Cardiac fibroblast (primary cell): ENCODE results near the gene DIP2C.
A peak's percentile ranks its signal among the peaks of the same experiment; 100 is the strongest.
"Not testable (repeated sequence)": the region's sequence is repeated elsewhere in the genome, so short reads cannot be mapped to it uniquely, and the experiment has no call there.

Source experiments
- DNase-seq, 2 donors: peaks; one replicate each; pipeline versions ENCODE4 v3.0.0 to v3.0.0-alpha.2; 2010; ENCODE audit warnings: low read depth in 2 of 2
- H3K4me3 ChIP-seq, 2 donors: replicated peaks in 1 of 2; 1 replicate in 1 of 2; 2 replicates in 1 of 2; pipeline ENCODE4 v1.5.1; 2011; ENCODE audit warnings: low read depth in 2 of 2, low read length in 2 of 2, mild to moderate bottlenecking in 2 of 2, moderate library complexity in 1 of 2
- CTCF ChIP-seq: IDR thresholded peaks from one replicate; pipeline ENCODE4 v1.5.1; 2011; ENCODE audit warnings: low read depth, mild to moderate bottlenecking, low read length, inconsistent platforms

The DIP2C gene

GRCh38 chr10:617471-617870, 72.0 kb downstream of the DIP2C start:
- DNase-seq = no peak
- no peak overlapping the region for H3K4me3 ChIP-seq
- TF ChIP-seq CTCF = no peak

- no peak for TF ChIP-seq CTCF
- H3K4me3 ChIP-seq = no peak overlapping the region
- peak; percentile 64 to 70 for DNase-seq
These were observed 73.8 kb downstream of the DIP2C start for GRCh38 chr10:615583-616152.

- no peak for DNase-seq
- no peak for TF ChIP-seq CTCF
- no peak overlapping the region for H3K4me3 ChIP-seq
These were observed 74.5 kb downstream of the DIP2C start for GRCh38 chr10:614790-615582.

GRCh38 chr10:614139-614711, 75.2 kb downstream of the DIP2C start:
- H3K4me3 ChIP-seq = no peak overlapping the region
- TF ChIP-seq CTCF = no peak
- DNase-seq = no peak

- no peak for DNase-seq
- H3K4me3 ChIP-seq = no peak overlapping the region
- TF ChIP-seq CTCF = no peak
These were observed 76.0 kb downstream of the DIP2C start for GRCh38 chr10:613271-614138.

- DNase-seq = no peak
- H3K4me3 ChIP-seq = no peak overlapping the region
- no peak for TF ChIP-seq CTCF
These were observed 76.8 kb downstream of the DIP2C start for GRCh38 chr10:612696-613095.

- not testable (repeated sequence) for H3K4me3 ChIP-seq
- DNase-seq = peak; percentile 24 to 69
These were observed 78.7 kb downstream of the DIP2C start for GRCh38 chr10:610642-611305.
